Measurements from ENCODE around the gene COL27A1. TPM values are rescaled to one million over a fixed set of nuclear protein-coding genes. Genes with fewer than 3 reads are reported as not detected.

Gene COL27A1
- total RNA-seq, 1 donor from 2014 or later: 8.9 TPM

DNA sequence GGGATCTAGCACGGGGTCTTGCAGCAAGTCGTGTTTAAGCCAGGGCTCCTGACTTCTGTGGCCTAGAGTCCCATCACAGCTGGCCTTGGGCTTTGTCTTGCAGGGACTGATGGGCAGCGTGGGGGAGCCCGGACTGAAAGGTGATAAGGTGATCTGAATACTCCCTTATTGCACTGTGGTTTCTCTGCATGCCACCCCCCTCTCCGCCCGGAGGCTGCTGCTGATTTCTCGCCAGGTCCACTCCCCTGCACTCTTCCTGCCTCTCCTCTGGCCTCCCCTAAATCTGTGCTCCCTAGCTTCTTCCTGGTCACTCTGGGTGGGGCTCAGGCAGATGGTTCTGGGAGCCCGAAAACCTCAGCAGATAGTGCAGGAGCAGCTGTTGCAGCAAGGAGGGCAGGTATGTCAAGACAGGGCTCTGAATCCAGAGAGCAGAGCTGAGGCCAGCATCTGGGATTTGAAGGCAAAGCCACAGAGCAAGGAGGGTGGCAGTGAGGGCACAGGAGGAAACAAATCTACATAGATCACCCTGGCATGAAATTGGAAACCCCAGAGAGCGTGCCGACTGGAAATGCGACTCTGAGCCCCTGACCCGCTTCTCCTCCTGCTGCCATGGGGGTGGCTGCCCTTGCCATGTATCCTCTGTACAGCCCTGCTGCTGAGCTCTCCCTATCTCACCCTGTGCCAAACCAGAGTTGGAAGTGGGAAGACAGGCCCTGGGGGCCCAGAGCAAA lies 76.5 kb downstream of the COL27A1 start:
- no peaks in the 10 kb centered on the region for H3K27me3 ChIP-seq (ENCODE audit: control insufficient read depth in 3 of 3, insufficient read depth in 3 of 3, low read length in 3 of 3)
- H3K9me3 ChIP-seq (ENCODE audit: control insufficient read depth in 3 of 3, low read length in 3 of 3): no peaks in the 10 kb centered on the region
- H3K4me3 ChIP-seq (ENCODE audit: low read length in 3 of 3): no peak overlapping the region
- H3K9ac ChIP-seq (ENCODE audit: low read depth in 1 of 3, low read length in 3 of 3): peak overlapping the region in 1 of 3 donors; percentile 12
- no peaks in the 10 kb centered on the region for H3K36me3 ChIP-seq (ENCODE audit: control insufficient read depth in 3 of 3, insufficient read depth in 3 of 3, low read length in 3 of 3)
- H3K4me1 ChIP-seq (ENCODE audit: control insufficient read depth in 3 of 3, insufficient read depth in 3 of 3, low read length in 3 of 3): peaks cover 12 to 26% (median 18%) of the 10 kb centered on the region in 3 donors
- no peak overlapping the region for H3K27ac ChIP-seq (ENCODE audit: low read depth, low read length)

DNA sequence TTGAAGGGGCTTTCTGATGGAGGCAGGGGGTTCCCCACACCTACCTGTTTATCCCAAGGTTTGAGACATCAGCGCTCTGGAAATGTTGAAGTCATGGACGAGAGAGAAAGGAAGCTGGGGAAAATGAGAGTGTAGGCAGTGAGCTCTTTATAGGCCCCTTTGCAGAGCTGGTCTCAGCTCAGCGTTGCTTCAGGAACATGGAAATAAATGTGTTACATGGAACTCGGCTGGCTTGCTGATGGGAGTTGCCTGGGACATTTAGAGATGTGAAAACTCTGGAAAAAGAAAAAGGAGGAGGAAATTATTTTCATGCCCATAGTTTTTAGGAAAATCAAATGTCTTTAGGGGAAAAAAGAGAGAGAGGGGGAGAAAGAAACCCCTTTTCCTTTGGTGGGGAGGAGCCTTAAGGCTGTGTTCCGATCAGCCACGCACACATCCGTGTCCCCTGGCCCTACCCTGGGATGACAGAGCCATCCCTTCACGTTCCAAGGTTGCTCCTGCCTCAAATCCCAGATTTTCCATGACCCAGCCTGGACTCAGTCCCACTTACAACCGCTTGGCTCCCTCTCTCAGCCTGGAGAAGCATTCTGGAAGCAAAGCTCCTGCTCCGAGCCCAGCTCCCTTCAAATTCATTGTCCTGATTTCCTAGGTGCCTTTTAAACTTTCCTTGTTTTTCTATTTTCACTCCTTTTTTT lies 78.3 kb downstream of the COL27A1 start:
- Histone ChIP-seq H3K27ac (ENCODE audit: low read depth, low read length) (peak overlapping the region; percentile 60), H3K27me3 (ENCODE audit: control insufficient read depth in 3 of 3, insufficient read depth in 3 of 3, low read length in 3 of 3) (no peaks in the 10 kb centered on the region), H3K4me1 (ENCODE audit: control insufficient read depth in 3 of 3, insufficient read depth in 3 of 3, low read length in 3 of 3) (peaks cover 15 to 26% (median 21%) of the 10 kb centered on the region in 3 donors), H3K36me3 (ENCODE audit: control insufficient read depth in 3 of 3, insufficient read depth in 3 of 3, low read length in 3 of 3) (no peaks in the 10 kb centered on the region), H3K4me3 (ENCODE audit: low read length in 3 of 3) (no peak overlapping the region), H3K9me3 (ENCODE audit: control insufficient read depth in 3 of 3, low read length in 3 of 3) (no peaks in the 10 kb centered on the region), H3K9ac (ENCODE audit: low read depth in 1 of 3, low read length in 3 of 3) (no peak overlapping the region)

DNA sequence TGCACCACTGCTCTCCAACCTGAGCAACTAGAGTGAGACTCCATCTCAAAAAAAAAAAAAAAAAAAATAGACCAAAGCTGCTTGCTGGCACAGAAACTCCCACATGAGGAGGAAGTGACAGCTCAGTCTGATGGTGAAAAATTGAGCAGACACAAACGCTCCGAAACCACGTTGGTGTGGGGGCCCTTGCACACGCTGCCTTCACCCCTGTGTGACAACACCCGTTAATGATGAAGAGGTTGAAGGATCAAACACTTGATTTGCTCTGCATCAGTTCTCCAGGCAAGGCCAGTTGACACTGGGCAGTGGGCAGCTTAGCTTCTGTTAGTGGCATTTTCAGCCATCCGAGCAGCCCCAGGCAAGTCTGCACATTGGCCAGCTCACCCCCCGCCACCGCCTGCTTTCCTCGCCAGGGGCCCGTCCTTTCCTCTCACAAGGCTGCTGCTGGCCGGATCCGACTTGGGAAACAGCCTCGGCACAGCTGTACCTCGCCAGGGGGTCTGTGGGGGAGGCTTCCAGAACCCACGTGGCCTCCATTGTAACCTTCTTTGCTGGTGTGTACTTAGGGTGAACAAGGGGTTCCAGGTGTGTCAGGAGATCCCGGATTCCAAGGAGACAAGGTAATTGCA lies 79.8 kb downstream of the COL27A1 start:
- peaks cover 21 to 38% (median 33%) of the 10 kb centered on the region in 3 donors for H3K4me1 ChIP-seq (ENCODE audit: control insufficient read depth in 3 of 3, insufficient read depth in 3 of 3, low read length in 3 of 3)
- H3K27me3 ChIP-seq (ENCODE audit: control insufficient read depth in 3 of 3, insufficient read depth in 3 of 3, low read length in 3 of 3): no peaks in the 10 kb centered on the region
- H3K4me3 ChIP-seq (ENCODE audit: low read length in 3 of 3): no peak overlapping the region
- no peak overlapping the region for H3K9ac ChIP-seq (ENCODE audit: low read depth in 1 of 3, low read length in 3 of 3)
- H3K27ac ChIP-seq (ENCODE audit: low read depth, low read length): no peak overlapping the region
- no peaks in the 10 kb centered on the region for H3K36me3 ChIP-seq (ENCODE audit: control insufficient read depth in 3 of 3, insufficient read depth in 3 of 3, low read length in 3 of 3)
- H3K9me3 ChIP-seq (ENCODE audit: control insufficient read depth in 3 of 3, low read length in 3 of 3): no peaks in the 10 kb centered on the region

DNA sequence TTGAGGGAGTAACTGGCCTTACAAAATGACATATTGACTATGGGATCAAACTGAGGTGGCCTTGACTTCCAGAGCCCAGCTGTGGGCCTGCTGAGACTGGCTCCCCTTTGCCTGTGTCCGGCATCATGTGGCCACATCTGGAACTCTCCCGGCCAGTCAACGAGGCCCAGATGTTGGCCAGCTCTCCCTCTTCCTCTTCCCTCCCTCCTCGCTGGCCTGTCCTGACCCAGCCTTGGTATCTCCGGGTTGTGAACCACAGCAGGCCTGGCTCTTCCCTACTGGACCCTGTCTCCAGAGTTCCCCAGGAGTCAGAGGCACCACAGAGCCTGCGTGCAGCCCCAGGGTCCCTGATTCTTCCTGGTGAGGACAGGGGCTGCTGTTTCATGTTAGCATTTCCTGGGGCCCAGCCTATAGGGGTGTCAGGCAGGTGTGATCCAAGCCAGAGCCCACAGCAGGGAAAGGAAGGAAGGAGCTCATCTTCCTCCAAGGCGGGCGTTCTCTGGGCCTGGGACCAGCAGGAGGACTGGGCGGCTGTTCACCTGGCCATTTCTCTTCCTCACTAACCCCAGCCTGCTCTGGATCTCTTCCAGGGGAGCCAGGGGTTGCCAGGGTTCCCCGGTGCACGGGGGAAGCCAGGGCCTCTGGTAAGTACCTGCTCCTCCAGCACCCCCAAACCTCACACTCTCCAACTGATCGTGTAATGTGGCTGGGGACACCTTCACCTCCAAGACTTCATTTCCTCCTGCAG lies 81.2 kb downstream of the COL27A1 start:
- Histone ChIP-seq H3K27me3 (ENCODE audit: control insufficient read depth in 3 of 3, insufficient read depth in 3 of 3, low read length in 3 of 3) (no peaks in the 10 kb centered on the region), H3K4me3 (ENCODE audit: low read length in 3 of 3) (no peak overlapping the region), H3K9ac (ENCODE audit: low read depth in 1 of 3, low read length in 3 of 3) (no peak overlapping the region), H3K27ac (ENCODE audit: low read depth, low read length) (no peak overlapping the region), H3K36me3 (ENCODE audit: control insufficient read depth in 3 of 3, insufficient read depth in 3 of 3, low read length in 3 of 3) (no peaks in the 10 kb centered on the region), H3K4me1 (ENCODE audit: control insufficient read depth in 3 of 3, insufficient read depth in 3 of 3, low read length in 3 of 3) (peaks cover 17 to 45% (median 44%) of the 10 kb centered on the region in 3 donors), H3K9me3 (ENCODE audit: control insufficient read depth in 3 of 3, low read length in 3 of 3) (no peaks in the 10 kb centered on the region)

DNA sequence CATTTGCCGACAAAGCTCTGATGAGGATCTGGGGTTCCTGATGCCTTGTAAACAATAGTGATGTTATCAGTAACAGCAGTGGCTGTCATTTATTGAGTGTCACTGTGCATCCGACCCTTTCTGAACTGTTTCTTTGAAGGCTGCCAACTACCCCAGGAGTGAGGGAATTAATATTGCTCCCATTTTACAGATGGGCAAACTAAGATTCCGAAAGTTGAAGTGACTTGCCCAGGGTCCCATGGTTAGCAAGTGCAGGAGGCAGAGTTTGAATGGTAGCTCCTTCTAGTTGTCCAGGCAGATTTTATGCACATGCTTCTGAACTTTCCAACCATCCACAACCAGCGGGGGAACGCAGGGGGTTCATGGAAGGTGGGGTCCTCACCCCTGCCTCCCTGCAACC lies 81.9 kb downstream of the COL27A1 start:
- Histone ChIP-seq H3K4me3 (ENCODE audit: low read length in 3 of 3) (no peak overlapping the region), H3K27me3 (ENCODE audit: control insufficient read depth in 3 of 3, insufficient read depth in 3 of 3, low read length in 3 of 3) (no peaks in the 10 kb centered on the region), H3K36me3 (ENCODE audit: control insufficient read depth in 3 of 3, insufficient read depth in 3 of 3, low read length in 3 of 3) (no peaks in the 10 kb centered on the region), H3K9ac (ENCODE audit: low read depth in 1 of 3, low read length in 3 of 3) (no peak overlapping the region), H3K27ac (ENCODE audit: low read depth, low read length) (no peak overlapping the region), H3K4me1 (ENCODE audit: control insufficient read depth in 3 of 3, insufficient read depth in 3 of 3, low read length in 3 of 3) (peaks cover 13 to 41% (median 39%) of the 10 kb centered on the region in 3 donors), H3K9me3 (ENCODE audit: control insufficient read depth in 3 of 3, low read length in 3 of 3) (no peaks in the 10 kb centered on the region)

DNA sequence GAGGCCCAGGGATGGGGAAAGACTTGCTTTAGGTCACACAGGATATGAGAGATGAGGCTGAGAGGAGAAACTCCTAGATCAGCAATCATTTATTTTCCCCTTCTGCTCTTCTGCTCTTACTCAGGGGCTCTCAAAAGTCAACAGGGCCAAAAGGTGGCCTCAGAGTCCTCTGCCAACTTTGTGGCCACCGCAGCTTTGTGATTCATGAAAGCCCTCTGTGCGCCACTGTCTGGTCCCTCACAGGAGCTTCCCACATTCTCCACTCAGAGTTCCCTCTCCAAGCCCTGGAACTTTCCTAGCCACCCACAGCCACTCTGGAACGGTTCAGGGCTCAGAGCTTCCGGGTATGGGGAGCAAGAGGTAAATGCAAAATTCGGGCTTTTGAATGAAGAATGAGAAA lies 82.4 kb downstream of the COL27A1 start:
- no peak overlapping the region for H3K9ac ChIP-seq (ENCODE audit: low read depth in 1 of 3, low read length in 3 of 3)
- peaks cover 13 to 38% (median 38%) of the 10 kb centered on the region in 3 donors for H3K4me1 ChIP-seq (ENCODE audit: control insufficient read depth in 3 of 3, insufficient read depth in 3 of 3, low read length in 3 of 3)
- no peaks in the 10 kb centered on the region for H3K9me3 ChIP-seq (ENCODE audit: control insufficient read depth in 3 of 3, low read length in 3 of 3)
- H3K4me3 ChIP-seq (ENCODE audit: low read length in 3 of 3): no peak overlapping the region
- peaks cover 0 to under 1% (median 0%) of the 10 kb centered on the region in 3 donors for H3K36me3 ChIP-seq (ENCODE audit: control insufficient read depth in 3 of 3, insufficient read depth in 3 of 3, low read length in 3 of 3)
- H3K27ac ChIP-seq (ENCODE audit: low read depth, low read length): no peak overlapping the region
- H3K27me3 ChIP-seq (ENCODE audit: control insufficient read depth in 3 of 3, insufficient read depth in 3 of 3, low read length in 3 of 3): no peaks in the 10 kb centered on the region

DNA sequence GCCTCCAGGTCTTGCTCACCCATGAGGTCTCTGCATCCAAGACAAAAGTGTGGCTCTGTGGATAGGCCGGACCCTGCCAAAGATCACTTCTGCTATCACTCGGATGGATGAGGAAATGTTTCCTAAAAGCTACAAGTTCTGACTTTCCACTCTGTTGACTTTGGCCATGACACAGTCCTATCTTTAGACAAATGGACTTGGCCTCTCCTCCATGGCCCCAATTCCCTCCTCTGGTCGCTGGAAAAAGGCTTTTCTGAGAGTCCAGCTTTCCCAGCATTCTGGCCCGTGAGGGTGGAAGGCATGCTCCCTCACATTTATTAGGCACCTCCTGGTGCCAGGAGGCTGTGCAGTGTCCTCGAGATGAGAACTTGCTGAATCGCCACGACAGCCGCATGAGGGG lies 83.1 kb downstream of the COL27A1 start:
- no peaks in the 10 kb centered on the region for H3K9me3 ChIP-seq (ENCODE audit: control insufficient read depth in 3 of 3, low read length in 3 of 3)
- H3K27ac ChIP-seq (ENCODE audit: low read depth, low read length): no peak overlapping the region
- peaks cover 13 to 34% (median 33%) of the 10 kb centered on the region in 3 donors for H3K4me1 ChIP-seq (ENCODE audit: control insufficient read depth in 3 of 3, insufficient read depth in 3 of 3, low read length in 3 of 3)
- no peak overlapping the region for H3K9ac ChIP-seq (ENCODE audit: low read depth in 1 of 3, low read length in 3 of 3)
- no peaks in the 10 kb centered on the region for H3K27me3 ChIP-seq (ENCODE audit: control insufficient read depth in 3 of 3, insufficient read depth in 3 of 3, low read length in 3 of 3)
- peaks cover 0 to 3% (median 0%) of the 10 kb centered on the region in 3 donors for H3K36me3 ChIP-seq (ENCODE audit: control insufficient read depth in 3 of 3, insufficient read depth in 3 of 3, low read length in 3 of 3)
- H3K4me3 ChIP-seq (ENCODE audit: low read length in 3 of 3): no peak overlapping the region

DNA sequence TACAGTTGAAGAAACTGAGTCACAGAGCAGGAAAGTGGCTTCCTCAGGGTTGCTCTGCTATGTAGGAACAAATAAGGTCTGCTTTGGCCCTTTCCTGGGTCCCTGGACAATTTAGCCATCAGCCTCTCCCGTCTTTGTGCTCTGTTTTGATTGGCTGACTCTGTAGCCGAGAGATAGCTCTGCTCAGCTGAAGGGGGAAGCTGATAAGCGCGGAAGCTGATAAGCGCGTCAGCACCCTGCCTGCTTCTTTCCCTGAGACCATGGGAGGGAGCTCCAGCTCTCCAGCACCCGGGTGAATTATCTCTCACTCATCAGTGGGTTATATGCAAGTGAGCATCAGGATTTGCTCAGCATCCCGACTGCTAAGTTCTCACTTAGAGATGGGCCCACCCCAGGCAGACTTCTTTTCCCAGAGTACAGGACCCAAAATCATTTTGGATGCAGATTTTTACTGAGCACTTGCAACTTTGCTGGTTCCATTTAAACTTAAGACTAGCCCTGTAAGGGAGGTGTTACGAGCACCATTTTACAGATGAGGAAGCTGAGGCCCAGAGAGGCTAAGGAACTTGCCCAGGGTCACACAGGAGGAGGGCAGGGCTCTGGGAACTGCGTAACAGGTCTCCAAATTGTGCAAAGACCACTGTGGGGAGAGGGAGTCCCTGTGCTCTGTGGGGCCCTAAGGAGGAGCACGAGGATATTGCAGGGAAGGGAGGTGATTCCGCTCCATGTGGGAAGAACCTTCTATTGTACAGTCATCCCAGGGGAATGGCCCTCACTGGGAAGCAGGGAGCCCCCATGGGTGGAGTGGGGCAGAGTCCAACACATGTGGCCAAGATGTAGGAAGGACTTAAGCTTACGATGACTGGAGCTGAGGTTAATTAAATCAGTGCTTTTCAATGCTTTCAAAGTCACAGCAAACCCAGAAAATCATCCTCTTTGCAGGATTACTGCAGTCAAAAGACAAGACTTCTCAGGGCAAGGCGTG lies 83.8 kb downstream of the COL27A1 start:
- Histone ChIP-seq H3K4me1 (ENCODE audit: control insufficient read depth in 3 of 3, insufficient read depth in 3 of 3, low read length in 3 of 3) (peaks cover 12 to 32% (median 29%) of the 10 kb centered on the region in 3 donors), H3K36me3 (ENCODE audit: control insufficient read depth in 3 of 3, insufficient read depth in 3 of 3, low read length in 3 of 3) (peaks cover 0 to 3% (median 0%) of the 10 kb centered on the region in 3 donors), H3K9ac (ENCODE audit: low read depth in 1 of 3, low read length in 3 of 3) (no peak overlapping the region), H3K4me3 (ENCODE audit: low read length in 3 of 3) (no peak overlapping the region), H3K27ac (ENCODE audit: low read depth, low read length) (no peak overlapping the region), H3K9me3 (ENCODE audit: control insufficient read depth in 3 of 3, low read length in 3 of 3) (no peaks in the 10 kb centered on the region), H3K27me3 (ENCODE audit: control insufficient read depth in 3 of 3, insufficient read depth in 3 of 3, low read length in 3 of 3) (no peaks in the 10 kb centered on the region)

DNA sequence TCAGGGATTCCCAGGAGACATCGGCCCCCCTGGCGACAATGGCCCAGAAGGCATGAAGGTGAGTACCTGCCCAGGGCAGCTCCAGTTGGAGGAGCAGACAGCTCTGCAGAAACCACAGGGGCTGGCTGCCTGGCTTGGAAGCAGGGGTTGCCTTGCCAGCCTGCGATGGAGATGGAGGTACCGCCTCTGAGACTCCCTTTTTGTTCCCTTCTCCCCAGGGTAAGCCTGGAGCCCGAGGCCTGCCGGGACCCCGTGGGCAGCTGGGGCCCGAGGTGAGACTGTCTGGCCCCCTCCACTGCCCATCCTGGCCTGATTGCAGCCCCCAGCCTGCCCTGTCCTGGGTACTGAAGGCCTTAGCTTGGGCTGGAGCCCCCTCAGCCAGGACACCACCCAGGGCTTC lies 84.9 kb downstream of the COL27A1 start:
- Histone ChIP-seq H3K27ac (ENCODE audit: low read depth, low read length) (no peak overlapping the region), H3K9ac (ENCODE audit: low read depth in 1 of 3, low read length in 3 of 3) (peak overlapping the region in 2 of 3 donors; percentile 16 to 23), H3K27me3 (ENCODE audit: control insufficient read depth in 3 of 3, insufficient read depth in 3 of 3, low read length in 3 of 3) (no peaks in the 10 kb centered on the region), H3K4me3 (ENCODE audit: low read length in 3 of 3) (no peak overlapping the region), H3K9me3 (ENCODE audit: control insufficient read depth in 3 of 3, low read length in 3 of 3) (no peaks in the 10 kb centered on the region), H3K36me3 (ENCODE audit: control insufficient read depth in 3 of 3, insufficient read depth in 3 of 3, low read length in 3 of 3) (peaks cover 0 to 3% (median 0%) of the 10 kb centered on the region in 3 donors), H3K4me1 (ENCODE audit: control insufficient read depth in 3 of 3, insufficient read depth in 3 of 3, low read length in 3 of 3) (peaks cover 9 to 32% (median 29%) of the 10 kb centered on the region in 3 donors)

Data from skeletal muscle tissue (tissue), 4 donors.